ENCODE measurements around the gene AFAP1L1.

The AFAP1L1 gene

DNA sequence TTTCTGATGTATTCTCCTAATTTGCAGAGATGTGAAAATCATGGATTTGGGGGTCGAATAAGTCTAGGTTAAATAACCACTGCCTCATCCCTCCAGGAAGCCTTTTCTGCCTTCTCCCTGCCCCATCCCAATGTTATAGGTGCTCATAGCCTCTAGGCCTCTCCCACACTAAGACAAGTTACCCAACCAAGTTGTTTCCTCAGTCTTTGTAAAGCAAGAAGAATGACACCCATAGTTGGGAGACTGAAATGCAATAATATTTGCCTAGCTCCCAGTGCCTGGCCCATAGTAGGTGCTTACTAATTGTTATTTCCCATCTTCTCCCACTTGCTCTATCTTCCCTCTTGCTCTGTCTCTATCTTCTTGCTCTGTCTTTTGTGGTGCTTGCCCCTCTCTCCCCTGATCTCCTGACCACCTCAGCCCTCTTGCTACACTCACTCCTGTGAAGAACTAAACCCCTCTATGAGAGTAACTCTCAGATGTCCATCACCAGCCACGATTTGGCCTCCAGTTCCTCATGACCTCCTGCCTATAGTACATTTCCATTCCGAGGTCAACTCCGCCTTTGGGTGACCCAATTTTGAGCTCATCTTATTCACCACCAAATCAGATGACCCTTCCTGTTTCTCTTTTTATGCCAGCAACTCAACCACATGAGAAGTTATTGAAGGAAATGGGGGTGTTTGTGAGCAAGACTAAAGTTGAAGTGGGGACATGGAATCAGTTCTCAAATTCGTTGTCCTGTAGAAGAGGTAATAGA, 7.0 kb downstream of the AFAP1L1 start:
- no peak overlapping the region for H3K4me3 ChIP-seq (ENCODE audit: low read length)
- no peak overlapping the region for H3K9ac ChIP-seq (ENCODE audit: low read depth, low read length)
- H3K4me2 ChIP-seq (ENCODE audit: low read length) = no peak overlapping the region
- no peaks in the 10 kb centered on the region for H3K9me3 ChIP-seq (replicated peaks; ENCODE audit: low read length)
- no peaks in the 10 kb centered on the region for H3K36me3 ChIP-seq (ENCODE audit: insufficient read depth, low read length)
- no peaks in the 10 kb centered on the region for H3K27me3 ChIP-seq (ENCODE audit: control insufficient read depth, insufficient read depth, low read length)
- peaks cover 12% of the 10 kb centered on the region for H3K4me1 ChIP-seq (ENCODE audit: control insufficient read depth, insufficient read depth, low read length)

DNA sequence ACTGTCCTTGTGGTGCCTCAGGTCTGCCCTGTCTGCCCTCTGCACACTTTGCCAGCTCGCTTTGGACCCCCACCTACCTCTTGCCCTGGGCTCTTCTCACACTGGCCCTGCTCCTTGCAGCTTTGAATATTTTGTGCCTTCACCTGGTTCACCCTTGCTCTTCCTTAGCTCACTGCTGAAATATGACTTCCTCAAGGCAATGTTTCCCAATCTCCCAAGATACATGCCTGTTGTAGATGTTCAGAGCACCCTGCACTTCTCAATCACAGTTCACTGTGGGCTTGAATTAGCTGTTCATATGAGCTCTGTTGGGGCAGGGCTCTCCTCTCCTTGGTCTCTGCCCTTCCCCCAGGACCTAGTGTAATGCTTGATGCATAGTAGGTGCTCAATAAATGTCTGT, 8.0 kb downstream of the AFAP1L1 start:
- no peaks in the 10 kb centered on the region for H3K9me3 ChIP-seq (replicated peaks; ENCODE audit: low read length)
- peaks cover 21% of the 10 kb centered on the region for H3K4me1 ChIP-seq (ENCODE audit: control insufficient read depth, insufficient read depth, low read length)
- no peak overlapping the region for H3K4me3 ChIP-seq (ENCODE audit: low read length)
- H3K4me2 ChIP-seq (ENCODE audit: low read length) = no peak overlapping the region
- H3K36me3 ChIP-seq (ENCODE audit: insufficient read depth, low read length) = no peaks in the 10 kb centered on the region
- no peak overlapping the region for H3K9ac ChIP-seq (ENCODE audit: low read depth, low read length)
- H3K27me3 ChIP-seq (ENCODE audit: control insufficient read depth, insufficient read depth, low read length) = no peaks in the 10 kb centered on the region

DNA sequence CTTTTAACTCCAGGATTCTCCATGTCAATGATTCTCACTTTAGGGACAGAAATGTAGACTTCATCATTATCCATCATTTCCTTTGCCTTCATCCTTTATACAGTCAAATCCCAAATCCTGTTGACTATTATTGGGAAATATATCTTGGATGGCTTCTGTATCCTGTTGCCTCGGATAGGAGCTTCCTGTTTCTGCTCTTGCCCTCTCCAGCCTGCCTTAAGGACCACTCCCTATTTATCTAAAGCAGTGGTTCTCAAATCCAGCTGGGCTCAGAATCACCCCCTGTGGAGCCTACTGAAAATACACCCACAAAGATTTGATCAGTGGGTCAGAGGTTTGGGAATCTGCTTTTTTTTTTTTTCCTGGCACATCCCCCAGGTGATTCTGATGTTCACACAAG, 8.5 kb downstream of the AFAP1L1 start:
- Histone ChIP-seq H3K4me3 (ENCODE audit: low read length) (no peak overlapping the region), H3K36me3 (ENCODE audit: insufficient read depth, low read length) (no peaks in the 10 kb centered on the region), H3K4me1 (ENCODE audit: control insufficient read depth, insufficient read depth, low read length) (peaks cover 20% of the 10 kb centered on the region), H3K27me3 (ENCODE audit: control insufficient read depth, insufficient read depth, low read length) (no peaks in the 10 kb centered on the region), H3K9ac (ENCODE audit: low read depth, low read length) (no peak overlapping the region), H3K4me2 (ENCODE audit: low read length) (no peak overlapping the region), H3K9me3 (replicated peaks; ENCODE audit: low read length) (no peaks in the 10 kb centered on the region)

DNA sequence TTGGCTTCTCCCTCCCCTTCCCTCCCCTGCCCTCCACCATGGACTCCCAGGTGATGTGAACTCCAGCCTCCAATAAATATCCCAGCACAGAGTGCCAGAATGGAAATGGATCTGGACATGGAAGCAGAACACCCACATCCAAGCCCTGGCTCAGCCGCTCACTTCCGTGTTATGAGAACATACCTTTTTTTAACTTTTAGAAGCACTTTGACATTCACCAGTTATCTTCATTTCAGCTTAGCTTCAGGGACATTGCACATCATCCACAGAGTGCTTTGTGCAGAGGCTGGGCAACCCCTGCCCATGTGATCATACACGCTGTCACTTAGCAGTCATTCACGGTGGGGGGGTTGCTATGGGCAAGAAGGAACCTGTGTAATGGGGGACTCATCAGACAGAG, 9.1 kb downstream of the AFAP1L1 start:
- Histone ChIP-seq H3K36me3 (ENCODE audit: insufficient read depth, low read length) (no peaks in the 10 kb centered on the region), H3K4me2 (ENCODE audit: low read length) (no peak overlapping the region), H3K9ac (ENCODE audit: low read depth, low read length) (no peak overlapping the region), H3K9me3 (replicated peaks; ENCODE audit: low read length) (no peaks in the 10 kb centered on the region), H3K27me3 (ENCODE audit: control insufficient read depth, insufficient read depth, low read length) (no peaks in the 10 kb centered on the region), H3K4me3 (ENCODE audit: low read length) (no peak overlapping the region), H3K4me1 (ENCODE audit: control insufficient read depth, insufficient read depth, low read length) (peaks cover 19% of the 10 kb centered on the region)

DNA sequence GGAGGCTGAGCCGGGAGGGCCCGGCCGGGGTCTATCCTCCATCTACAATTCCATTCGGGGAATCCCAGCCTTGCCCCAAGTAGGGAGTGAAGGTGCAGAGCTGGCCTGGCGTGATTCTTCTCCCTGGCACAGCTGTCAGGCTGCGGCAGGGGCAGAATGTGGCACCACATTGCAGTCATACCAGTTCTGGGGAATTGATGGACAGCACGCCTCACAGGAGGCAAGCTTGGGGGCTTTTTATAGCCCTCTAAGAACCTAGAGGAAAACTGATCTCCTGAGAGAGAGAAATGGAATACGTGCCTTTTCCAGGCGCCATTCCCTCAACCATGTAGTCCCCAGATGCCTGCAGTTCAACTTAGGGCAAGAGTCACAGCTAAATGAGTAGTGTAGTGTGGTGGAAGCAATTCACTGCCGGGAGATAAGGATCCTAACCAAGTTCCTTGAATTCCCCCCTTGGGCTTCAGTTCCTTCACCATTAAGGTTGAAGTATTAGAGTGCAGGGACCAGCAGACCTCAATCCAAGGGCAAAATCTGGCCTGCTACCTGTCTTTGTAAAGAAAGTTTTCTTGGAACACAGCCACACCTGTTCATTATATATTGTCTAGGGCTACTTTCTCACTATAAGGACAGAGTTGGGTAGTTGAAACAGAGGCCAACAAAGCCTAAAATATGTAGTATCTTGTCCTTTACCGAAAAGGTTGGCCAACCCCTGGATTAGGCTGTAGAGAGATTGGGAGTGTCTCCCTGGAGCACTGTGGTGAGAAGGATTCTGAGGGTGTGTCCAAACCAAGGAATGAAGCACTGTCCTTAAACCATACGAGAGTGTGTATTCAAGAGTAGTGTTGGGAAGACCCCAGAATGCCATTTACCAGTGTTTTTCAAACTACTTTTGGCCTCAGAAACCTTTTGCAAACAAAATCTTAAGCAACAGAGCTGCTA, 10.6 kb downstream of the AFAP1L1 start:
- Histone ChIP-seq H3K4me1 (ENCODE audit: control insufficient read depth, insufficient read depth, low read length) (peaks cover 19% of the 10 kb centered on the region), H3K4me3 (ENCODE audit: low read length) (no peak overlapping the region), H3K27me3 (ENCODE audit: control insufficient read depth, insufficient read depth, low read length) (no peaks in the 10 kb centered on the region), H3K9me3 (replicated peaks; ENCODE audit: low read length) (no peaks in the 10 kb centered on the region), H3K9ac (ENCODE audit: low read depth, low read length) (no peak overlapping the region), H3K4me2 (ENCODE audit: low read length) (no peak overlapping the region), H3K36me3 (ENCODE audit: insufficient read depth, low read length) (no peaks in the 10 kb centered on the region)

DNA sequence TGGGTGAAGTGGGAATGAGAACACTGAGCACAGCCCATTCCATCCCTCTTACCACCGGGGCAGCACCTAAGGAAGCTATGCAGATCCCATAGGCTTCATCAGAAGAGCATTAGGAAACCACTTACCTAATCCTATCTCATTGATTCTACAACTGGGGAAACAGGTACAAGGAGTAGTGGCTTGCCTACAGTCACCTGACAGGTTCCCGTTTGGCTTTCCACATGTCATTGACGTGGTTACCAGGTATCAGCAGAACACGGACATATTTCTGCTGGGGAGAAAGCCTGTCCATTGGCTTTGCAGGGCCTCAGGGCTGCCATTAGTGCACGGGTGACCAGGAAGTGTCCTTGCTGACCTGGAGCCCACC, 11.3 kb downstream of the AFAP1L1 start:
- Histone ChIP-seq H3K4me1 (ENCODE audit: control insufficient read depth, insufficient read depth, low read length) (peaks cover 14% of the 10 kb centered on the region), H3K4me3 (ENCODE audit: low read length) (no peak overlapping the region), H3K9me3 (replicated peaks; ENCODE audit: low read length) (no peaks in the 10 kb centered on the region), H3K36me3 (ENCODE audit: insufficient read depth, low read length) (no peaks in the 10 kb centered on the region), H3K4me2 (ENCODE audit: low read length) (no peak overlapping the region), H3K27me3 (ENCODE audit: control insufficient read depth, insufficient read depth, low read length) (no peaks in the 10 kb centered on the region), H3K9ac (ENCODE audit: low read depth, low read length) (no peak overlapping the region)

DNA sequence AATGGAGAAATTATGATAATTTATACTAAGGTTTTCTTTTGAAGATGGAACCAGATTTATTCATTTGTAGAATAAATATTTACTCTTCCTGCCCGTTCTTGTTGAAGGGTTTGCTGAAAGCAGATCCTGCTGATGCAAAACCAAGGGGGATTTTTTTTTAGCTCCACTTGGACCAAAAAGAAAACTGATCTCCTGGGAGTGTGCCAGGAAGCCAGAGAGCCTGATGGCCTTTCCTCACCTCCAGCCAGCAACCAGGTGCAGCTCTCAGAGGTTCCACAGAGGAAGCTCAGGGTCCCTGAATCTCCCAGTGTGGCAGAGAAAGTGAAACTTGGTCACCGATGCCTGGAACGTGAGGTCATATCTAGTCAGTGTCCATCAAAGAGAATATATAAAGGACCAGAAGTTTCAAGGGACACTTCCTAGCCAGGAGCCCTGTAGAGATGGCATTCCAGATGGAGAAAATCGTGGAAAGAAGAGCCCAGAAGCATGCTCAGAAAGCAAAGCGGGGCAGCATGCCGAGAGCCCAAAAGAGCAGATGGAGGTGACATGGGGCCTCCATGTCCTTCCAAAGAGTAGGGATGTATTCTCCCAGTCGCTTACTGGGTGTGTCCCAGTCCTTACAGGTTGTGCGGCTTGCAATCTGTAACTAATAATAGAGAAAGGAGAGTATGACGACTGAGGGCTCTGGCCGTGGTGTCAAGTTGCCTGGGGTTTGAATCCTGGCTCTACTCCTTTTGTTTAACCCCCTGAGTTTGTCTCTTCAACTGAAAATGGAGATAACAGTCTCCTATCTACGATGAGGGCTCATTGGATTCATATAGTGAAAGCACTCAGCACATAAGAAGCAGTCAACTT, 12.2 kb downstream of the AFAP1L1 start:
- Histone ChIP-seq H3K4me2 (ENCODE audit: low read length) (peak overlapping the region; percentile 61), H3K36me3 (ENCODE audit: insufficient read depth, low read length) (peaks cover 4% of the 10 kb centered on the region), H3K9ac (ENCODE audit: low read depth, low read length) (peak overlapping the region; percentile 39), H3K4me1 (ENCODE audit: control insufficient read depth, insufficient read depth, low read length) (peaks cover 14% of the 10 kb centered on the region), H3K9me3 (replicated peaks; ENCODE audit: low read length) (no peaks in the 10 kb centered on the region), H3K4me3 (ENCODE audit: low read length) (no peak overlapping the region), H3K27me3 (ENCODE audit: control insufficient read depth, insufficient read depth, low read length) (no peaks in the 10 kb centered on the region)

DNA sequence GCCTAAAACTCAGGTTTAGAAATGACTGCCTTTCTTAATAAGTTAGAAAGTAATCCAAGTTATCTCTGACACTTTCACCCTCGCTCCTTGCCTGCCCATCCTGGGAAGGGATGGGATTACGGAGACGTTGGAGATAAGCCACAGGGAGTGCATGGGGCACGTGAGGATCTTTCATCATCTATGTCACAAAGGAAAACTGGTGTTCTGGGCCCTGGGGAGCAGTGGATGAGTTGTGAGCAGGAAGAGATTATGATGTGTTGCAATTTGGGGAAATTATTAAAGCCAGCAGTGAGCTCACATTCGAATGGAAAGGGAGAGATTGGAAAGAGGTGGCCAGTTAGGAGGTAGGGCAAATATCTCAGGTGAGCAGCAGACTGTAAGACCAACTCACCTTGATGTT, 12.8 kb downstream of the AFAP1L1 start:
- H3K9ac ChIP-seq (ENCODE audit: low read depth, low read length) = peak overlapping the region; percentile 39
- peaks cover 14% of the 10 kb centered on the region for H3K4me1 ChIP-seq (ENCODE audit: control insufficient read depth, insufficient read depth, low read length)
- peak overlapping the region; percentile 61 for H3K4me2 ChIP-seq (ENCODE audit: low read length)
- H3K36me3 ChIP-seq (ENCODE audit: insufficient read depth, low read length) = peaks cover 4% of the 10 kb centered on the region
- H3K9me3 ChIP-seq (replicated peaks; ENCODE audit: low read length) = no peaks in the 10 kb centered on the region
- H3K27me3 ChIP-seq (ENCODE audit: control insufficient read depth, insufficient read depth, low read length) = no peaks in the 10 kb centered on the region
- H3K4me3 ChIP-seq (ENCODE audit: low read length) = no peak overlapping the region

DNA sequence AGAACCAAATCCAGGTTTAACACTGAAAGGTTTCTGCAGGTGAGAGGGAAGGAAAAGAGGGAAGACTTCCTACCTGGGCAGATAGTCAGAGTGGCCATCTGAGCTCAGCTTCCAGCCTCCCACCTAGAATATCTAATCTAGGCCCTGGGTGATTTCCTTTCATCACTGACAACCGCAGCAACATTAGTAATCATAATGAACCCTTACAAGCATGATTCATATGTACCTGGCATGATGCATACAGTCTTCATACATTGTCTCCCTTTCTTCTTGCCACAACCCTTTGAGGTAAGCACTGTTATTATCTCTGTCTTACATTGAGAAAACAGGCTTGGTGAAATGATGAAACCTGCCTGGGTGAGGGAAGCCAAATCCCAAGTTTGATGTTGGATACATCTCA, 13.5 kb downstream of the AFAP1L1 start:
- Histone ChIP-seq H3K4me2 (ENCODE audit: low read length) (no peak overlapping the region), H3K36me3 (ENCODE audit: insufficient read depth, low read length) (peaks cover 4% of the 10 kb centered on the region), H3K4me1 (ENCODE audit: control insufficient read depth, insufficient read depth, low read length) (peaks cover 14% of the 10 kb centered on the region), H3K9me3 (replicated peaks; ENCODE audit: low read length) (no peaks in the 10 kb centered on the region), H3K27me3 (ENCODE audit: control insufficient read depth, insufficient read depth, low read length) (no peaks in the 10 kb centered on the region), H3K9ac (ENCODE audit: low read depth, low read length) (no peak overlapping the region), H3K4me3 (ENCODE audit: low read length) (no peak overlapping the region)

DNA sequence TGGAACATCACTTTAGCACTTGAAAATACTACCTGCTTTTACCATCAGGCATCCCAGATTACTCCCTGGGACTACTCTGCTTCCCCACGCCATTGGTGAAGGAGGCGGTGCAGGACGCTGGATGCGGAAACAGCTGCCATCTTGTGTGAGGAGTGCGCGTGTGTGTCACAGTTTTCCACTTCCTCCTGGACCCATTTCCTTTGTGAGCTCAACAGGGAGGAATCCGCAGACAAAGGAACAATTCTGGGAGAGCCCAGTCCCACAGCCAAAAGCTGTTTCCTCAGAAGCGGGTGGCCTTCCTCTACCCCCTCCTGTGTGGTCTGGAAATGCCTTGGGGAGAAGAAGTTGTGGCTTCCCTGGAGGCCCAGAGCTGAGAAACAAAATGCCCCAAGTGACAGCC, 16.8 kb downstream of the AFAP1L1 start:
- Histone ChIP-seq H3K4me1 (ENCODE audit: control insufficient read depth, insufficient read depth, low read length) (peaks cover 14% of the 10 kb centered on the region), H3K36me3 (ENCODE audit: insufficient read depth, low read length) (peaks cover 4% of the 10 kb centered on the region), H3K9ac (ENCODE audit: low read depth, low read length) (no peak overlapping the region), H3K4me2 (ENCODE audit: low read length) (no peak overlapping the region), H3K9me3 (replicated peaks; ENCODE audit: low read length) (no peaks in the 10 kb centered on the region), H3K27me3 (ENCODE audit: control insufficient read depth, insufficient read depth, low read length) (no peaks in the 10 kb centered on the region), H3K4me3 (ENCODE audit: low read length) (no peak overlapping the region)

DNA sequence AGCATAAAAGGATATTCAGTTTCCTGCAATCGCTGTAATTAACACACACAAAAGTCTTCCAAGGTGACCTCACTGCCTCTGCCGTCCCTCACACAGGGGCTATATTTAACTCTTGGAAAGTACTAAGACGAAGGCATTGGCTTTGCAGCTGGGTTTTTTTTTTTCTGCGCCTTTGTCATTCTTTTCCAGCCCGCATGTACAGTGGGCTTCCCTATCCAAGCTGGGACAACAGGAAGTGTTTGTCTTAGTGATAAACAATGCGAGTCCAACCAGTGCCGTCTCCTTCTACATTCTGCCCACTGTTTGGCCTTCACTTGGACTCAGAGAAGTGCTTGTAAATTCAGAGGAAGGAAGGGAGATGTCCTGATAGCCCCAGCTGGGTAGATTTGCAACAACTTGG, 17.6 kb downstream of the AFAP1L1 start:
- H3K27me3 ChIP-seq (ENCODE audit: control insufficient read depth, insufficient read depth, low read length) = no peaks in the 10 kb centered on the region
- no peak overlapping the region for H3K9ac ChIP-seq (ENCODE audit: low read depth, low read length)
- no peak overlapping the region for H3K4me3 ChIP-seq (ENCODE audit: low read length)
- H3K4me2 ChIP-seq (ENCODE audit: low read length) = no peak overlapping the region
- H3K9me3 ChIP-seq (replicated peaks; ENCODE audit: low read length) = no peaks in the 10 kb centered on the region
- H3K4me1 ChIP-seq (ENCODE audit: control insufficient read depth, insufficient read depth, low read length) = peaks cover 7% of the 10 kb centered on the region
- peaks cover 4% of the 10 kb centered on the region for H3K36me3 ChIP-seq (ENCODE audit: insufficient read depth, low read length)

All from skeletal muscle satellite cell (primary cell).